Activated naive CD4-positive, alpha-beta T cell treated with anti-CD3 and anti-CD28 coated beads for 36 hours (primary cell): Measurements from ENCODE around the gene TASL. TPM values are rescaled to one million over a fixed set of nuclear protein-coding genes. Genes with fewer than 3 reads are reported as not detected.
A peak's percentile ranks its signal among the peaks of the same experiment; 100 is the strongest.

Source experiments
- CTCF ChIA-PET: fragments of 350-600 bp; sonication (Branson Sonifier 250); formaldehyde crosslinking; loops from one replicate; lab custom pipeline; 2021; ENCODE audit warnings: antibody characterized with exemption; lab: Charles Lee
- DNase-seq: peaks from one replicate; pipeline ENCODE4 v3.0.0-alpha.2; 2020
- H3K27ac Mint-ChIP-seq: one replicate; pipeline ENCODE4 v1.8.0; 2021; ENCODE audit warnings: mild to moderate bottlenecking, mixed read lengths
- H3K27me3 Mint-ChIP-seq: one replicate; pipeline ENCODE4 v1.8.0; 2021; ENCODE audit warnings: low read depth, mixed read lengths
- H3K36me3 Mint-ChIP-seq: one replicate; pipeline ENCODE4 v1.8.0; 2021; ENCODE audit warnings: low read depth, mixed read lengths
- H3K4me1 Mint-ChIP-seq: one replicate; pipeline ENCODE4 v1.8.0; 2021; ENCODE audit warnings: low read depth, mixed read lengths
- H3K4me3 Mint-ChIP-seq: one replicate; pipeline ENCODE4 v1.8.0; 2021; ENCODE audit warnings: mild to moderate bottlenecking, moderate library complexity, mixed read lengths
- H3K9me3 Mint-ChIP-seq: one replicate; pipeline ENCODE4 v1.8.0; 2021; ENCODE audit warnings: mixed read lengths
- intact Hi-C: fragments of 100-400 bp; cut with micrococcal nuclease; formaldehyde crosslinking; loops from one replicate; pipeline ENCODE4 v1.15.1; 2023
- total RNA-seq, 2 experiments: library from RNA; stranded (reverse); gene quantifications; one replicate each; pipeline ENCODE4 v1.2.3, GENCODE V29; 2021

The TASL gene, protein sequence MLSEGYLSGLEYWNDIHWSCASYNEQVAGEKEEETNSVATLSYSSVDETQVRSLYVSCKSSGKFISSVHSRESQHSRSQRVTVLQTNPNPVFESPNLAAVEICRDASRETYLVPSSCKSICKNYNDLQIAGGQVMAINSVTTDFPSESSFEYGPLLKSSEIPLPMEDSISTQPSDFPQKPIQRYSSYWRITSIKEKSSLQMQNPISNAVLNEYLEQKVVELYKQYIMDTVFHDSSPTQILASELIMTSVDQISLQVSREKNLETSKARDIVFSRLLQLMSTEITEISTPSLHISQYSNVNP
- 1 to 10 TPM in 1 of 2 experiments, under 1 TPM in 1; 0.79 to 1.1 TPM for total RNA-seq

DNA sequence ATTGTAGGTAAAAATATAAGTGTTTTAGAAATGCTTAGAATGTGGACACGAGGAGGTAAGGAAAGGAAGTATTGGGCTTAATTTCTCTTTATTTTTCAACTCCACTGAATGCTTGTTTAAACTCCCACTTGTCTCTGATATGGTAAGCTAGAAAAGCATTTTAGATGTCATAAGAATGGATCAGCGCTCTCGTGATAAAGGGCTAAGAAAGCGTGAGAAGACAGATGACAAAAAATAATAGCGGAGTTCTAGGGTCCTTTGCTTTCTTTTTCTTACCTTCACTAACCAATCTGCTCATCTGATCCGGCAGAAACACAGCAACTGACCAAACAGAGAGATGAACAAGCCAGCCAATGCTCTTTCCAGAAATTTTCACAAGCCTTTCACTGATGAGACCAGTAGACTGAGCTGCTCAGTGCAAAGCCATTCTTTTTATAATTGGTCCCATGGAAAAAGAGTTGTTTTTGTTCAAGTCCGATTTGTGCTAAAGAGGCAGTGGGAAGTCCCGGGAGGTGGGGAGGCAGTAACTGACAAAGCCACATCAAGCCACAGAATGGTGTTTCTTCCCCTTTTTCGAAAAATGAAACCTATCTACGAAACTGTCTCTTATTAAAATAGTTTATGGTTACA, at the start of gene TASL:
Gene TASL, minus strand, starts transcription at position 405 of the 630 bp plus-strand sequence. CDS start 17,411 bp downstream, outside the sequence.
- Mint-ChIP-seq H3K4me1 (peaks cover 17% of the 10 kb centered on the region), H3K27me3 (no peaks in the 10 kb centered on the region)

DNA sequence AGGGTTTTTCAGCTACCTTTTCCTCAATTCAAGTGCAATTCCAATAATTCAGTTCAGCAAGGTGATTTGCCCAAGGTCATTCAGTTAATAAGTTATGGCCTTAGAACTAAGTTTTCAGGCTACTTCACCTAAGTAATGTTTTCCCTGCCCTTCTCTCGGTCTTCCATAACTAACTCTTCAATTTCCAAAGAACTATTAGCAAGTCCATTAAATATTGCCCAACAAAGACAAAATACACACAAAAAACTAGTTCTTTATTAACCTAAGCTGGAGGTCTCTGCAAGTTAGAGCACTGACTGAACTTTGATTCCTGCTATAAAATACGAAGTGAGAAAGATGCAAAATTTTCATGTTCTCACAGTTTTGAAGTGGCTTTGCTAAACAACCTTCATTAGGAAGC, 48.8 kb upstream of the TASL start:
- Mint-ChIP-seq H3K36me3 (no peaks in the 10 kb centered on the region), H3K27me3 (no peaks in the 10 kb centered on the region), H3K4me3 (no peak overlapping the region), H3K27ac (no peak overlapping the region), H3K9me3 (peaks cover 10% of the 10 kb centered on the region), H3K4me1 (no peaks in the 10 kb centered on the region)
- DNase-seq = no peak
- CTCF ChIA-PET = interaction anchor here (0.7 kb wide), 1 partner anchor 8 kb away, joined by 3 read pairs; no protein-coding TSS in a partner anchor
- intact Hi-C loops = no loop called here

More for the DNA sequence above, at the start of gene TASL:
- Mint-ChIP-seq H3K36me3 (peaks cover 5% of the 10 kb centered on the region), H3K9me3 (no peaks in the 10 kb centered on the region), H3K27ac (peak within 1 kb of the TSS; percentile 86), H3K4me3 (peak within 1 kb of the TSS; percentile 82)
- CTCF ChIA-PET = interaction anchor here (0.7 to 1.3 kb wide), 3 partner anchors 8 to 72 kb away, joined by 3 to 4 read pairs (median 3); no protein-coding TSS in a partner anchor
- peak; percentile 48 for DNase-seq
- intact Hi-C loops = loop anchor here (1.0 to 10.0 kb wide), 8 partner anchors 38 to 1077 kb away; partner anchors contain the start of gene TAB3

DNA sequence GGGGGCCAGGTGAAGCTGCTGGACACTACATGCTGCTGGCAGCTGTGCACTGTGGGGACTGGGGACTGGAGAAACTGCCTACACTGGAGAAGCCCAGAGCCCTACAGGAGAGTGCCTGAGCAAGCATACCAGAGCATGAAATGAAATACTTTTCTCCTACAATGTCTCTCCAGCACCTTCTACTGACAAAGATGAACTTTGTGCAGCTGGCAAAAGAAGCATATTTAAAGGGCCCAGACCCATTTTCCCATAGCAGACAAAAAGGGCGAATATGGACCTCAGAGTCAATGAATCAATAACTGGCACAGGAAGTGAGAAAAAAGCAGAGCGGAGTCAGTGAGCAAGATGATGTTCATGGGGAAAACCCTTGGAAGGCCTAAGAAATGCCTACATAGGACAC, 44.8 kb upstream of the TASL start:
- H3K4me1 Mint-ChIP-seq = no peaks in the 10 kb centered on the region

DNA sequence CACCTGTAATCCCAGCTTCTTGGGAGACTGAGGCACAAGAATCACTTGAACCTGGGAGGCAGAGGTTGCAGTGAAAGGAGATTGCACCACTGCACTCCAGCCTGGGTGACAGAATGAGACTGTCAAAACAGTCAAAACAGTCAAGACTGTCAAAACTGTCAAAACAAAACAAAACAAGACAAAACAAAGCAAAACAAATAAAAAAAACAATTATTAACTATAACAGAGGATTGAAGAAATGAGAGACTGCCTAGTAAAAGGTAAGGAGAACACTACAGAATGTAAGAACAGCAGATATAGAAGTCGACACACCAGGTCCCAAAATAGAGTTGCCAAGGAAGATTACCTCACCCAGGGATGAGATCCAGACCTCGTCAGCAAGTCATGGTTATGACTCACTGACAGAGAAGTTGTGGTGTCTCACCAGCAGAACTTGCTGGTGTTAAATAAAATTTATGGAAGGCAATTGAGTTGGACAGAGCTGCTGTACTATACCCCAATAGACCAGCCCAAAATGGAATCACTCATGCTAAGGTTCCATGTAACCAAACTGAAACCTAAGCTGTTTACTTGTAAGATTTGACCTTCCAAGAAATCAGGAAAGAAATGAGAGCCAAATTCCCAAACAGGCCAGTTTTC, 43.5 kb upstream of the TASL start:
- no peaks in the 10 kb centered on the region for H3K4me1 Mint-ChIP-seq
- H3K36me3 Mint-ChIP-seq = peaks cover 2% of the 10 kb centered on the region
- H3K27ac Mint-ChIP-seq = no peak overlapping the region
- CTCF ChIA-PET = interaction anchor here (0.6 kb wide), 1 partner anchor 409 kb away, joined by 5 read pairs; no protein-coding TSS in a partner anchor
- H3K4me3 Mint-ChIP-seq = no peak overlapping the region
- H3K27me3 Mint-ChIP-seq = no peaks in the 10 kb centered on the region
- intact Hi-C loops = loop anchor here (5.0 kb wide), 1 partner anchor 161 kb away; no protein-coding TSS in a partner anchor
- H3K9me3 Mint-ChIP-seq = peaks cover 17% of the 10 kb centered on the region
- DNase-seq = no peak

More for the DNA sequence above, 44.8 kb upstream of the TASL start:
- peaks cover 17% of the 10 kb centered on the region for H3K9me3 Mint-ChIP-seq
- intact Hi-C loops = loop anchor here (5.0 kb wide), 1 partner anchor 160 kb away; no protein-coding TSS in a partner anchor
- H3K27me3 Mint-ChIP-seq = no peaks in the 10 kb centered on the region
- H3K27ac Mint-ChIP-seq = no peak overlapping the region
- no peak for DNase-seq
- H3K4me3 Mint-ChIP-seq = no peak overlapping the region
- CTCF ChIA-PET = no interaction called here
- H3K36me3 Mint-ChIP-seq = peaks cover 2% of the 10 kb centered on the region

DNA sequence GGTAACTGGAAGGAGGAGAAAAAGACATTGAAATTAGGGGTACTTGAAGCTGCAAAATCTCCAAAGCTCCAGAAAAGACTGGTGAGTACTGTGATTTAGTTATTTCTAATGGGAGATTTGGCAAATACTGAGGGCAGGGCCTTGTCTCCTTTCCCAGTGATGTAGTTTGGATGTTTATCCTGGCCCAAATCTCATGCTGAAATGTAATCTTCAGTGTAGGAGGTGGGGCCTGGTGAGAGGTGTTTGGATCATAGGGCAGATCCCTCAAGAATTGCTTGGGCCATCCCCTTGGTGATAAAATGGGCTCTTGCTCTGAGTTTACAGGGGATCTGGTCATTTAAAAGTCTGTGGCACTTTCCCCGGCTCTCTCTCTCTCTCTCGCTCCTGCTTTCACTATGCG, 42.6 kb upstream of the TASL start:
- Mint-ChIP-seq H3K9me3 (peaks cover 17% of the 10 kb centered on the region), H3K27ac (no peak overlapping the region), H3K27me3 (no peaks in the 10 kb centered on the region), H3K36me3 (peaks cover 2% of the 10 kb centered on the region), H3K4me3 (no peak overlapping the region), H3K4me1 (peaks cover 3% of the 10 kb centered on the region)
- CTCF ChIA-PET = no interaction called here
- intact Hi-C loops = loop anchor here (5.0 kb wide), 1 partner anchor 162 kb away; no protein-coding TSS in a partner anchor
- no peak for DNase-seq

DNA sequence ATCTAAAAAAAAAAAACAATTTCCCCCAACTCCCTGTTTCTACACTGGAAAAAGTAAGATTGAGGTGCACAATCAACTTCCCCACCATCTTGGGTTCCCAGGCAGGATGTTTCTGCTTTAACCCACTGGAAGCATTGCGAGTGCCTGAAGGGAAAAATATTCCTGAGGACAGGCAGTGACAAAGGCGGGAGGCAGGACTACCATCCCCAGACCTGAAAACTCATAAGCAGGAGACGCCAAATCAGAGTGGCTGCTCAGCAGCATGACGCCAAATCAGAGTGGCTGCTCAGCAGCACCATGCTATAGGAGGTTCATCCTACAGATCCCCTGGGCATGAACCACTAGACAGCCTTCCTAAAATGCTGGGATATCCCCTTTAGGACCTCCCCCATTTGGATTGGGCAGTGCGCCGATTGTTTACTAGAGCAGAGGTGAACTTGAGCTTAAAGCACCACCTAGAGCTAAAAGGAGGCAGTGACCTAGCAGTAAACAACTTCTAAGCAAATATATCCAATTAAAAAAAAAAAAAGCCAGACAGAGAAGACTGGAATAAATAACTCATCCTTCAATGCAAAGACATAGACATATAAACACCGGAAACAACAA, 40.7 kb upstream of the TASL start:
- Mint-ChIP-seq H3K9me3 (peaks cover 13% of the 10 kb centered on the region), H3K27me3 (no peaks in the 10 kb centered on the region), H3K4me1 (peaks cover 3% of the 10 kb centered on the region), H3K27ac (no peak overlapping the region), H3K36me3 (peaks cover 2% of the 10 kb centered on the region), H3K4me3 (no peak overlapping the region)
- no peak for DNase-seq
- intact Hi-C loops = loop anchor here (1.0 kb wide), 1 partner anchor 48 kb away; no protein-coding TSS in a partner anchor
- CTCF ChIA-PET = interaction anchor here (0.6 to 0.9 kb wide), 3 partner anchors 46 to 306 kb away, joined by 3 to 4 read pairs (median 4); no protein-coding TSS in a partner anchor

GRCh38 chrX:30615229-30615628, 37.7 kb upstream of the TASL start:
- Mint-ChIP-seq H3K27ac (no peak overlapping the region), H3K27me3 (no peaks in the 10 kb centered on the region), H3K36me3 (no peaks in the 10 kb centered on the region), H3K9me3 (no peaks in the 10 kb centered on the region), H3K4me3 (no peak overlapping the region), H3K4me1 (peaks cover 3% of the 10 kb centered on the region)
- CTCF ChIA-PET = no interaction called here
- intact Hi-C loops = loop anchor here (1.0 to 2.0 kb wide), 3 partner anchors 20 to 38 kb away; partner anchors contain the start of gene TASL
- no peak for DNase-seq

- no peaks in the 10 kb centered on the region for H3K27me3 Mint-ChIP-seq
- intact Hi-C loops = loop anchor here (2.0 kb wide), 1 partner anchor 21 kb away; no protein-coding TSS in a partner anchor
- no peak for DNase-seq
- H3K9me3 Mint-ChIP-seq = no peaks in the 10 kb centered on the region
- H3K4me3 Mint-ChIP-seq = no peak overlapping the region
- peaks cover 3% of the 10 kb centered on the region for H3K4me1 Mint-ChIP-seq
- CTCF ChIA-PET = no interaction called here
- no peaks in the 10 kb centered on the region for H3K36me3 Mint-ChIP-seq
- H3K27ac Mint-ChIP-seq = no peak overlapping the region
These were observed 36.2 kb upstream of the TASL start for GRCh38 chrX:30613721-30614120.

DNA sequence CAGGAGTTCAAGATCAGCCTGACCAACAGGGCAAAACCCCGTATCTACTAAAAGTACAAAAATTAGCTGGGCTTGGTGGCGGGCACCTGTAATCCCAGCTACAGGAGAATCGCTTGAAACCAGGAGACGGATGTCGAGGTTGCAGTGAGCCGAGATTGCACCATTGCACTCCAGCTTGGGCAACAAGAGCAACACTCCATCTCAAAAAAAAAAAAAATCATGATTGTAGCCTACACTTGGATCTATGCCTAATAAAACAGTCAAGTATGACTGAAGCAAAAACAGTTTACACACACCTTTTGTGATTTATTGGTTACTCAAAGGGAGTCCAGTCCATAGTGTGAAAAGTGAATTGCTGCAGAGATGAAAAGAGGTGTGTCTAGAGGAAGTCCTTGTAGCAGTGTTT, 34.7 kb upstream of the TASL start:
- peaks cover 3% of the 10 kb centered on the region for H3K4me1 Mint-ChIP-seq
- no peak overlapping the region for H3K4me3 Mint-ChIP-seq
- no peaks in the 10 kb centered on the region for H3K27me3 Mint-ChIP-seq
- no peaks in the 10 kb centered on the region for H3K36me3 Mint-ChIP-seq
- DNase-seq = no peak
- CTCF ChIA-PET = no interaction called here
- intact Hi-C loops = no loop called here
- no peaks in the 10 kb centered on the region for H3K9me3 Mint-ChIP-seq
- no peak overlapping the region for H3K27ac Mint-ChIP-seq

DNA sequence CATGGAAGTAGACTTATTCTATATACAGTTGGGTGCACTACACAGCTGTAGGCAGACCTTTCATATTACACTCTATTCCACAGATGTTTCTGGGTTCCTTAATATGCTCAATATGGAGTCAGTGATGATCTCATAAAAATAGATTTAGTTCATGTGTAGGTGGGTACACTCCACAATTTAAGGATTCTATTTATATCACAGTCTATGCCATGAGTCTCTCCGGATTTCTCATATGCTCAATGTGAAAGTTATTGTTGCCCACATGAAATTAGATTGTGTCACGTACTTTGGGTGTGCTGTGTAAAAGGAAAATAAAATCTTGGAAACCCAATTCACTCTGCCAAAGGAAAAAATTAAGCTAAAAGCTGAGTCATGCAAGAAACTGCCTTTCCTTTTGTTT, 32.5 kb upstream of the TASL start:
- CTCF ChIA-PET = no interaction called here
- Mint-ChIP-seq H3K36me3 (no peaks in the 10 kb centered on the region), H3K27me3 (no peaks in the 10 kb centered on the region), H3K4me1 (no peaks in the 10 kb centered on the region), H3K27ac (no peak overlapping the region), H3K9me3 (no peaks in the 10 kb centered on the region), H3K4me3 (no peak overlapping the region)
- intact Hi-C loops = no loop called here
- no peak for DNase-seq

GRCh38 chrX:30607155-30607554, 29.6 kb upstream of the TASL start:
- CTCF ChIA-PET = no interaction called here
- no peaks in the 10 kb centered on the region for H3K27me3 Mint-ChIP-seq
- no peak overlapping the region for H3K27ac Mint-ChIP-seq
- DNase-seq = no peak
- H3K9me3 Mint-ChIP-seq = no peaks in the 10 kb centered on the region
- no peak overlapping the region for H3K4me3 Mint-ChIP-seq
- intact Hi-C loops = no loop called here
- no peaks in the 10 kb centered on the region for H3K4me1 Mint-ChIP-seq
- no peaks in the 10 kb centered on the region for H3K36me3 Mint-ChIP-seq
